SK-N-SH treated with all-trans-retinoic acid at 6 μM for 48 hours (cell line): ENCODE measurements around the gene CAMK4.

ENCODE experiments used
- CSRNP3 ChIP-seq: fragments of 250-450 bp; sonication (Bioruptor Pico); IDR thresholded peaks from 2 replicates; pipeline ENCODE4 v1.5.1; 2021; ENCODE audit warnings: mild to moderate bottlenecking, moderate library complexity
- ZNF565 ChIP-seq: fragments of 450-650 bp; formaldehyde crosslinking; conservative IDR thresholded peaks from 2 replicates; pipeline ENCODE4 v1.5.0; 2020; ENCODE audit warnings: low read depth, mild to moderate bottlenecking, moderate library complexity

DNA sequence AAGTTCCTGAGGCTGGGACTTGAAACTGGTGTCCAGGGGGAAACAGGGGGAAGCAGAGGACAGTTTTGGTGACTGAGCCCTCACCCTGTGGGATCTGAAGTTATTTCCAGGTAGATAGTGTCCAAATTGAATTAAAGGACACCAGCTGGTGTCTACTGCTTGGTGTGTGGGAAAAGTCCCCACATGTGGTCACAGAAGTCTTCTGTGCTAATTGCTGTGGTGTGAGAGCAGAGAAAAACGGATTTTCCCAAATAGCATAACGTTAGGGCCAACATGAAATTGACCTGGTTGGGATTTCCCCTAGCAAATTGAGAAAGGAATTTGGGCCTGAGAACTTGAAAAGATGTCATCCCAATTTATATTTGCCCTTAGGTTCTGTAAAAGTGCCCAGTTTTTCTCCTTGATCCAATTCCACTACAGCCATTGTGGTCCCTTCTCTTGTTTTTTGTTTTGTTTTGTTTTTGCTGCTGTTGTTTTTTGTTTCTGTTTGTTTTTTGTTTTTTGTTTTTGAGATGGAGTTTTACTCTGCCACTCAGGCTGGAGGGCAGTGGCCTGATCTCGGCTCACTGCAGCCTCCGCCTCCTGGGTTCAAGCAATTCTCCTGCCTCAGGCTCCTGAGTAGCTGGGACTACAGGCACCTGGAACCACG is 293.8 kb downstream of the CAMK4 start:
- TF ChIP-seq CSRNP3 (CRISPR knock-in tag) (no peak), ZNF565 (CRISPR knock-in tag) (no peak)
